GM12872 (cell line): Measurements from ENCODE around the gene INTS11.

Experiments
- CTCF ChIP-seq: IDR thresholded peaks from 3 replicates; pipeline ENCODE4 v1.5.1; 2011; ENCODE audit warnings: low read depth, mild to moderate bottlenecking, low read length, moderate library complexity; ENCODE audit not compliant: insufficient read depth

Gene INTS11

GRCh38 chr1:1367315-1367714, 42.9 kb upstream of the INTS11 start:
- no peak for TF ChIP-seq CTCF

- no peak for TF ChIP-seq CTCF
These were observed 42.2 kb upstream of the INTS11 start for GRCh38 chr1:1366699-1367066.

GRCh38 chr1:1365875-1366698, 41.6 kb upstream of the INTS11 start:
- TF ChIP-seq CTCF: no peak

GRCh38 chr1:1364266-1364665, 39.8 kb upstream of the INTS11 start:
- no peak for TF ChIP-seq CTCF

GRCh38 chr1:1361982-1362423, 37.5 kb upstream of the INTS11 start:
- TF ChIP-seq CTCF: no peak

- no peak for TF ChIP-seq CTCF
These were observed 36.9 kb upstream of the INTS11 start for GRCh38 chr1:1361233-1361981.

- no peak for TF ChIP-seq CTCF
These were observed 36.2 kb upstream of the INTS11 start for GRCh38 chr1:1360506-1361169.
